GM18951 (cell line): ENCODE data around the gene FHOD1.
A peak's percentile ranks its signal among the peaks of the same experiment; 100 is the strongest.

Experiments
- POLR2A ChIP-seq: IDR thresholded peaks from 4 replicates; pipeline ENCODE4 v1.6.1; 2011; ENCODE audit warnings: mild to moderate bottlenecking; ENCODE audit not compliant: insufficient read length, insufficient read depth; ENCODE audit errors: extremely low read depth
- in situ Hi-C: fragments of 300-500 bp; cut with MboI; formaldehyde crosslinking; loops from one replicate; pipeline ENCODE4 v1.12.0; 2022; ENCODE audit warnings: low sequenced_read_pairs, mixed read lengths, inconsistent platforms; ENCODE audit not compliant: unreplicated experiment

The FHOD1 gene

GRCh38 chr16:67241008-67241900 is 6.0 kb downstream of the FHOD1 start:
- TF ChIP-seq POLR2A, result no peak
- in situ Hi-C loops, result no loop called here

- in situ Hi-C loops, result no loop called here
Observed at GRCh38 chr16:67240506-67240905, 6.8 kb downstream of the FHOD1 start.

GRCh38 chr16:67238806-67239470 is 8.3 kb downstream of the FHOD1 start:
- in situ Hi-C loops, result no loop called here
- no peak for TF ChIP-seq POLR2A

More at GRCh38 chr16:67240506-67240905, 6.8 kb downstream of the FHOD1 start:
- TF ChIP-seq POLR2A, result no peak

- TF ChIP-seq POLR2A, result no peak
- in situ Hi-C loops, result no loop called here
Observed at GRCh38 chr16:67238278-67238575, 9.1 kb downstream of the FHOD1 start.

DNA sequence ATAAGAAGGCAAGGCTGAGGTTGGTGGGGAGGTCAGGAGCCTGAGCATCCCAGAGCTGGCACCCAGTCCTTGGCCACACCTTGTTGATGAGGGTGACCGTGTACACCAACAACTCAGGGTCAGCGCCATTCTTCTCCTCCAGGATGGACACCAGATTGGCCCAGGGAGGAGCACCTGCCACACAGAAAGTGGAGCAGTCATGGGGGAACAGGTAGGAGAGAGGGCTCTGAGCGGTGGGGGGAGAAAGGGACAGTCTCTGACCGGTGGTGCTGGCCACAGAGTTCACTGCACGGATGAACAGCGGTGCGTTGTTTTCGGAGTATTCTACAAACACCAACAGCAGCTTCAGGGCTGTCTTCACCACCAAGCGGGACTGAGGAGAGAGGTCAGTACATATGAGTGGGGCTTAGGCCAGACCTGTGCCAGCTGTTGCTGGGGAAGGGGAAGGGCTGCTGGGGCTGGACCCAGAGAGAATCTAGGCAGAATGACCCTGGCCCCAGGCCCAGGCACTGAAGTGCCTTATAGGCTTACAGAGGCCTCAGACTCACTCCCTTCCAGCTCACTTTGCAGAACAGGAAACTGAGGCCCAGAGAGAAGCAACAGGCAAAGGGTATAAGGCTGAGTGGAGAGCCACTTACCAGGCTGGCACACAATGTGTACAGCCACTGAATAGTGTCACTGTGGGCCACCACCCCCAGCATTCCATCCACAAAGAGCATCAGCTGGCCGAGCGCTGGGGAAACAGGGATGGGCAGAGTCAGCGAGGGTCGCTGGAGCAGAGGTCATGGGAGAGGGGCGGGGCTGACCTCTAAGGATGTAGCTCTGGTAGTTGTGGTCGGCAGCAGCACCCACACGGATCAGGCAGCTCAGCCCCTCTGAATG is 9.6 kb downstream of the FHOD1 start:
- in situ Hi-C loops, result no loop called here
- no peak for TF ChIP-seq POLR2A

DNA sequence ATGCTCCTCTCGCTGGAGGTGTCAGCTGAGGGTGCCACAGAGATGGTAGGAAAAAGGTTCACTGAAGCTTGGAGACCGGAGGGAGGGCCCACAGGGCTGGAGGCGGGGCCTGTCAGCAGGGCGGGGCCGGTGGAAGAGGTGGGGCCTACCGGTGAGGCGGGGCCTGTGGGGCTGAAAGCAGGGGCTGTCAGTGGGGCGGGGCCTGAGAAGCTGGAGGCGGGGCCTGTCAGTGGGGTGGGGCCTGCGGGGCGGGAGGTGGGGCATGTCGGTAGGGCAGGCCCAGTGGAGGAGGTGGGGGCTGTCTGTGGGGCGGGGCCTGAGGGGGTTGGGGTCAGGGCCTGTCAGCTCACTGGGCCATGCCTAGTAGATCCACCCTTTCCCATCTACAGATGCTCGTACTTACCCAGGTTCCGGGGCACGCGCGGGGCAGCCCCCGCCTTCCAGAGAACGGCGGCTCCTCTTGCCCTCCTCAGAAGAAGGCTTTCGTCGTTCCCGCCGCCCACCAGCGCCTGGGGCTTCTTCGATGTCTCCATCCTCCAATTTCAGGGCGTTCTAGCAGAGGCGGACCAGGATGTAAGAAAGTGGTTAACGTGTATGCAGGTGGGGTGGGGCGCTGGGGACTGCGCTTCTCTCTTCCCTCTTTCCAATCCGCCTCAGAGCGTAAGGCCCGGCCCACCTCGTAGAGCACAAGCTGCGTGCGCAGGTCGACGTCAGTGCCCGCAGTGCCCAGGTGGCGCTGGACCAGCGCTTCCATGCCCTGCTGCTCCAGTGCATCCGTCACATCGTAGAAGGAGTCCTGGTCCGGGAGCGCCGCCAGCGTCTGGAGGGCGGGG is 10.5 kb downstream of the FHOD1 start:
- in situ Hi-C loops, result no loop called here
- no peak for TF ChIP-seq POLR2A

- TF ChIP-seq POLR2A, result no peak
- in situ Hi-C loops, result no loop called here
Observed at GRCh38 chr16:67235816-67236562, 11.3 kb downstream of the FHOD1 start.

- no peak for TF ChIP-seq POLR2A
- in situ Hi-C loops, result no loop called here
Observed at GRCh38 chr16:67234180-67234597, 13.1 kb downstream of the FHOD1 start.

DNA sequence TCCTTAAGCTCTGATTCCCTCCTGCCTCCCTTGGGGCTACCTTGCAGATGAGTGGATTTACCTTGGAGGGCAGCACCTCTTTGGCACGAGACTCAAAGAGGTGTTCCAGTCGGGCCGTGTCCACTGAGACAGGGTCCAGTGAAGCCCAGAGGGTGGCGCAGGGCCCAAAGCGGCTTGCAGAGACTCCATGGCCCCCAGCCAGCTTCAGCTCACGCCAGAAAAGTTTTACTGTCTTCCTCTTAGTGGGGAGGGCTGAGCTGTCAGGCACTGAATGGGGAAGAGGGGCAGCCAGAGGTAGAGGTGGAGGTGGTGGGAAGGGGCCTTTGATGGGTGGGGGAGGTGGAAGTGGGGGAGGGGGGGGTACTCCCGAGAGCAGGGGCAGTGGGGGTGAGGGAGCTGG is 13.7 kb downstream of the FHOD1 start:
- no peak for TF ChIP-seq POLR2A
- in situ Hi-C loops, result no loop called here

GRCh38 chr16:67230809-67231660 is 16.2 kb downstream of the FHOD1 start:
- TF ChIP-seq POLR2A, result peak; percentile 26
- in situ Hi-C loops, result no loop called here
